GM12892 (cell line): Measurements from ENCODE around the gene MYO16.
"Not testable (repeated sequence)": the region's sequence is repeated elsewhere in the genome, so short reads cannot be mapped to it uniquely, and the experiment has no call there.

Experiments
- POLR2A ChIP-seq: IDR thresholded peaks from 2 replicates; pipeline ENCODE4 v1.6.1; 2011; ENCODE audit warnings: low read depth, low read length, control low read depth
- POLR2AphosphoS5 ChIP-seq: IDR thresholded peaks from 2 replicates; pipeline ENCODE4 v1.6.1; 2011; ENCODE audit warnings: low read depth, low read length, control low read depth
- TAF1 ChIP-seq: IDR thresholded peaks from 2 replicates; pipeline ENCODE4 v1.6.1; 2011; ENCODE audit warnings: low read depth, mild to moderate bottlenecking, control low read depth, low read length, borderline replicate concordance

DNA sequence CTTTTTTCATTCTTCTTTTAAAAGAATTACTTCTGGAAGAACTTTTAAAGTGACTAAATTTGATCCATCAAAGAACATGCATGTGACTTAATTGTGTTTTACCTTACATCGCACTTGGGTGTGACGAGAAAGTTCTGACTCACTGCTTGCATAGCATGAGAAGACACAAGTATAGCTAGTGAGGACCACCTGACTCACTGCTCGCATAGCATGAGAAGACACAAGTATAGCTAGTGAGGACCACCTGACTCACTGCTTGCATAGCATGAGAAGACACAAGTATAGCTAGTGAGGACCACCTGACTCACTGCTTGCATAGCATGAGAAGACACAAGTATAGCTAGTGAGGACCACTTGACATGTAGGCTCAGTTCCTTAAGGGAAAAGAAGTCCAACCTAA, 362.0 kb downstream of the MYO16 start:
- not testable (repeated sequence) for TF ChIP-seq POLR2AphosphoS5, POLR2A, TAF1
